Liver (tissue), 3 donors: ENCODE data around the gene CAMSAP3.

Experiments used
- EGR1 ChIP-seq, 2 donors: IDR thresholded peaks; 2 replicates each; pipeline ENCODE4 v1.6.1; 2016 to 2018; ENCODE audit warnings: antibody characterized with exemption in 2 of 2, low read depth in 2 of 2
- FOXA1 ChIP-seq: IDR thresholded peaks from 2 replicates; pipeline ENCODE4 v1.6.1; 2016; ENCODE audit warnings: antibody characterized with exemption
- GABPA ChIP-seq, 2 donors: IDR thresholded peaks in 1 of 2; conservative IDR thresholded peaks in 1 of 2; 2 replicates each; pipeline ENCODE4 v1.6.1; 2016; ENCODE audit warnings: antibody characterized with exemption in 2 of 2, mild to moderate bottlenecking in 1 of 2, moderate library complexity in 1 of 2
- HNF4A ChIP-seq, 2 donors: conservative IDR thresholded peaks; 2 replicates each; pipeline ENCODE4 v1.6.1; 2016; ENCODE audit warnings: antibody characterized with exemption in 2 of 2, mild to moderate bottlenecking in 2 of 2
- JUND ChIP-seq, 2 donors: IDR thresholded peaks; 2 replicates each; pipeline ENCODE4 v1.6.1; 2016; ENCODE audit warnings: antibody characterized with exemption in 2 of 2
- MAX ChIP-seq: IDR thresholded peaks from 2 replicates; pipeline ENCODE4 v1.6.1; 2016; ENCODE audit warnings: antibody characterized with exemption
- RAD21 ChIP-seq, 2 donors: IDR thresholded peaks; 2 replicates each; pipeline ENCODE4 v1.6.1; 2016; ENCODE audit warnings: antibody characterized with exemption in 2 of 2, mild to moderate bottlenecking in 2 of 2
- SP1 ChIP-seq: IDR thresholded peaks from 2 replicates; pipeline ENCODE4 v1.6.1; 2018; ENCODE audit warnings: antibody characterized with exemption, mild to moderate bottlenecking
- YY1 ChIP-seq: IDR thresholded peaks from 2 replicates; pipeline ENCODE4 v1.6.1; 2016; ENCODE audit warnings: antibody characterized with exemption, mild to moderate bottlenecking
- TF ChIP-seq, protein P1 (sequence below): fragments of 150-350 bp; IDR thresholded peaks from 2 replicates; pipeline ENCODE4 v1.5.1; 2017; ENCODE audit warnings: improper control_type of control experiment, low read depth, low read length; ENCODE audit not compliant: missing input control
- TF ChIP-seq, protein P2 (sequence below): IDR thresholded peaks from 2 replicates; pipeline ENCODE4 v1.6.1; 2016; ENCODE audit warnings: antibody characterized with exemption
- donor health status: healthy.
- donor health status: healthy.

- TF ChIP-seq MAX (no peak), YY1 (peak; percentile 85), SP1 (peak; percentile 71), RAD21 (IDR thresholded peaks at IDR 0.05) (no peak), JUND (IDR thresholded peaks at IDR 0.05) (no peak), GABPA (IDR thresholded peaks at IDR 0.05 in 1 of 2, conservative IDR thresholded peaks at IDR 0.05 in 1 of 2) (no peak), EGR1 (IDR thresholded peaks at IDR 0.05; ENCODE audit: low read depth in 2 of 2) (no peak), HNF4A (conservative IDR thresholded peaks at IDR 0.05) (peak; percentile 72 to 75), FOXA1 (no peak)
- TF ChIP-seq, protein P1, sequence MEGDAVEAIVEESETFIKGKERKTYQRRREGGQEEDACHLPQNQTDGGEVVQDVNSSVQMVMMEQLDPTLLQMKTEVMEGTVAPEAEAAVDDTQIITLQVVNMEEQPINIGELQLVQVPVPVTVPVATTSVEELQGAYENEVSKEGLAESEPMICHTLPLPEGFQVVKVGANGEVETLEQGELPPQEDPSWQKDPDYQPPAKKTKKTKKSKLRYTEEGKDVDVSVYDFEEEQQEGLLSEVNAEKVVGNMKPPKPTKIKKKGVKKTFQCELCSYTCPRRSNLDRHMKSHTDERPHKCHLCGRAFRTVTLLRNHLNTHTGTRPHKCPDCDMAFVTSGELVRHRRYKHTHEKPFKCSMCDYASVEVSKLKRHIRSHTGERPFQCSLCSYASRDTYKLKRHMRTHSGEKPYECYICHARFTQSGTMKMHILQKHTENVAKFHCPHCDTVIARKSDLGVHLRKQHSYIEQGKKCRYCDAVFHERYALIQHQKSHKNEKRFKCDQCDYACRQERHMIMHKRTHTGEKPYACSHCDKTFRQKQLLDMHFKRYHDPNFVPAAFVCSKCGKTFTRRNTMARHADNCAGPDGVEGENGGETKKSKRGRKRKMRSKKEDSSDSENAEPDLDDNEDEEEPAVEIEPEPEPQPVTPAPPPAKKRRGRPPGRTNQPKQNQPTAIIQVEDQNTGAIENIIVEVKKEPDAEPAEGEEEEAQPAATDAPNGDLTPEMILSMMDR, result no peak
- TF ChIP-seq, protein P2, sequence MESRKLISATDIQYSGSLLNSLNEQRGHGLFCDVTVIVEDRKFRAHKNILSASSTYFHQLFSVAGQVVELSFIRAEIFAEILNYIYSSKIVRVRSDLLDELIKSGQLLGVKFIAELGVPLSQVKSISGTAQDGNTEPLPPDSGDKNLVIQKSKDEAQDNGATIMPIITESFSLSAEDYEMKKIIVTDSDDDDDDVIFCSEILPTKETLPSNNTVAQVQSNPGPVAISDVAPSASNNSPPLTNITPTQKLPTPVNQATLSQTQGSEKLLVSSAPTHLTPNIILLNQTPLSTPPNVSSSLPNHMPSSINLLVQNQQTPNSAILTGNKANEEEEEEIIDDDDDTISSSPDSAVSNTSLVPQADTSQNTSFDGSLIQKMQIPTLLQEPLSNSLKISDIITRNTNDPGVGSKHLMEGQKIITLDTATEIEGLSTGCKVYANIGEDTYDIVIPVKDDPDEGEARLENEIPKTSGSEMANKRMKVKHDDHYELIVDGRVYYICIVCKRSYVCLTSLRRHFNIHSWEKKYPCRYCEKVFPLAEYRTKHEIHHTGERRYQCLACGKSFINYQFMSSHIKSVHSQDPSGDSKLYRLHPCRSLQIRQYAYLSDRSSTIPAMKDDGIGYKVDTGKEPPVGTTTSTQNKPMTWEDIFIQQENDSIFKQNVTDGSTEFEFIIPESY, result no peak
Measured at GRCh38 chr19:7618771-7619510, 23.3 kb downstream of the CAMSAP3 start.
